ENCODE results near the gene RHOV.

DNA sequence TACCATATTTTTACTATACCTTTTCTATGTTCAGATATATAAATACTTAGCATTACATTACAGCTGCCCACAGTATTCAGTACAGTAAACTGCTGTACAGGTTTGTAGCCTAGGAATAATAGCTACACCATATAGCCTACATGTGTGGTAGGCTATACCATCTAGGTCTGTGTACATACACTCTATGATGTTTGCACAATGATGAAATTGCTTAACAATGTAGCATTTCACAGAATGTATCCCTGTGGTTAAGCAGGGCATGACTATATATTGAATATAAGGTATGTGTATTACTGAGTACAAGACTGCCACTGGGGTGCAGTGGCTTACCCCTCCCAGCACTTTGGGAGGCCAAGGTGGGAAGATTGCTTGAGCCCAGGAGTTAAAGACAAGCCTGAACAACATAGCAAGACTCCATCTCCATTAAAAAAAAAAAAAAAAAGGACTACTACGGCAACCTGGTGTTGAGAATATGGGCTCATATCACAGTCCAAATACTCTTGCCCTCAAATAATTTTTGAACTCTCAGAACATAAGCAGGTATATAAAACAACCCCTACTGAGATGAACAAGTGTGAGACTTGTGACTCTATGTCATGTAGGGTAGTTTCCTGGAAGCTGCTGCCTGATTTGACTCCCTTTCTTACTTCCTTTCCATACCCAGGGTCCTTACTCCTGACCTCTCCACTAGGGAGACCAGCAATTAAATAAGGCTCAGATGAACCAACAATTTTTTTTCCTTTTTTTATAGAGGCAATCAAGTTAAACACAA lies 50.3 kb downstream of the RHOV start:
- TF ChIP-seq, protein P1, sequence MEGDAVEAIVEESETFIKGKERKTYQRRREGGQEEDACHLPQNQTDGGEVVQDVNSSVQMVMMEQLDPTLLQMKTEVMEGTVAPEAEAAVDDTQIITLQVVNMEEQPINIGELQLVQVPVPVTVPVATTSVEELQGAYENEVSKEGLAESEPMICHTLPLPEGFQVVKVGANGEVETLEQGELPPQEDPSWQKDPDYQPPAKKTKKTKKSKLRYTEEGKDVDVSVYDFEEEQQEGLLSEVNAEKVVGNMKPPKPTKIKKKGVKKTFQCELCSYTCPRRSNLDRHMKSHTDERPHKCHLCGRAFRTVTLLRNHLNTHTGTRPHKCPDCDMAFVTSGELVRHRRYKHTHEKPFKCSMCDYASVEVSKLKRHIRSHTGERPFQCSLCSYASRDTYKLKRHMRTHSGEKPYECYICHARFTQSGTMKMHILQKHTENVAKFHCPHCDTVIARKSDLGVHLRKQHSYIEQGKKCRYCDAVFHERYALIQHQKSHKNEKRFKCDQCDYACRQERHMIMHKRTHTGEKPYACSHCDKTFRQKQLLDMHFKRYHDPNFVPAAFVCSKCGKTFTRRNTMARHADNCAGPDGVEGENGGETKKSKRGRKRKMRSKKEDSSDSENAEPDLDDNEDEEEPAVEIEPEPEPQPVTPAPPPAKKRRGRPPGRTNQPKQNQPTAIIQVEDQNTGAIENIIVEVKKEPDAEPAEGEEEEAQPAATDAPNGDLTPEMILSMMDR (IDR thresholded peaks at IDR 0.05 in 2 of 3, conservative IDR thresholded peaks at IDR 0.05 in 1 of 3; ENCODE audit: borderline replicate concordance in 1 of 3, insufficient read depth in 1 of 3, low read depth in 2 of 3, low read length in 2 of 3) = no peak
- TF ChIP-seq POLR2AphosphoS5 (IDR thresholded peaks at IDR 0.05; ENCODE audit: low read depth, low read length) (no peak), POLR2A (IDR thresholded peaks at IDR 0.05; ENCODE audit: borderline replicate concordance, extremely low read depth, insufficient read depth, insufficient read length) (no peak), RAD21 (IDR thresholded peaks at IDR 0.05; ENCODE audit: low read depth) (no peak)
- TF ChIP-seq, protein P2, sequence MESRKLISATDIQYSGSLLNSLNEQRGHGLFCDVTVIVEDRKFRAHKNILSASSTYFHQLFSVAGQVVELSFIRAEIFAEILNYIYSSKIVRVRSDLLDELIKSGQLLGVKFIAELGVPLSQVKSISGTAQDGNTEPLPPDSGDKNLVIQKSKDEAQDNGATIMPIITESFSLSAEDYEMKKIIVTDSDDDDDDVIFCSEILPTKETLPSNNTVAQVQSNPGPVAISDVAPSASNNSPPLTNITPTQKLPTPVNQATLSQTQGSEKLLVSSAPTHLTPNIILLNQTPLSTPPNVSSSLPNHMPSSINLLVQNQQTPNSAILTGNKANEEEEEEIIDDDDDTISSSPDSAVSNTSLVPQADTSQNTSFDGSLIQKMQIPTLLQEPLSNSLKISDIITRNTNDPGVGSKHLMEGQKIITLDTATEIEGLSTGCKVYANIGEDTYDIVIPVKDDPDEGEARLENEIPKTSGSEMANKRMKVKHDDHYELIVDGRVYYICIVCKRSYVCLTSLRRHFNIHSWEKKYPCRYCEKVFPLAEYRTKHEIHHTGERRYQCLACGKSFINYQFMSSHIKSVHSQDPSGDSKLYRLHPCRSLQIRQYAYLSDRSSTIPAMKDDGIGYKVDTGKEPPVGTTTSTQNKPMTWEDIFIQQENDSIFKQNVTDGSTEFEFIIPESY (IDR thresholded peaks at IDR 0.05; ENCODE audit: extremely low read depth, insufficient replicate concordance, low read length) = no peak
- TF ChIP-seq, protein P3, sequence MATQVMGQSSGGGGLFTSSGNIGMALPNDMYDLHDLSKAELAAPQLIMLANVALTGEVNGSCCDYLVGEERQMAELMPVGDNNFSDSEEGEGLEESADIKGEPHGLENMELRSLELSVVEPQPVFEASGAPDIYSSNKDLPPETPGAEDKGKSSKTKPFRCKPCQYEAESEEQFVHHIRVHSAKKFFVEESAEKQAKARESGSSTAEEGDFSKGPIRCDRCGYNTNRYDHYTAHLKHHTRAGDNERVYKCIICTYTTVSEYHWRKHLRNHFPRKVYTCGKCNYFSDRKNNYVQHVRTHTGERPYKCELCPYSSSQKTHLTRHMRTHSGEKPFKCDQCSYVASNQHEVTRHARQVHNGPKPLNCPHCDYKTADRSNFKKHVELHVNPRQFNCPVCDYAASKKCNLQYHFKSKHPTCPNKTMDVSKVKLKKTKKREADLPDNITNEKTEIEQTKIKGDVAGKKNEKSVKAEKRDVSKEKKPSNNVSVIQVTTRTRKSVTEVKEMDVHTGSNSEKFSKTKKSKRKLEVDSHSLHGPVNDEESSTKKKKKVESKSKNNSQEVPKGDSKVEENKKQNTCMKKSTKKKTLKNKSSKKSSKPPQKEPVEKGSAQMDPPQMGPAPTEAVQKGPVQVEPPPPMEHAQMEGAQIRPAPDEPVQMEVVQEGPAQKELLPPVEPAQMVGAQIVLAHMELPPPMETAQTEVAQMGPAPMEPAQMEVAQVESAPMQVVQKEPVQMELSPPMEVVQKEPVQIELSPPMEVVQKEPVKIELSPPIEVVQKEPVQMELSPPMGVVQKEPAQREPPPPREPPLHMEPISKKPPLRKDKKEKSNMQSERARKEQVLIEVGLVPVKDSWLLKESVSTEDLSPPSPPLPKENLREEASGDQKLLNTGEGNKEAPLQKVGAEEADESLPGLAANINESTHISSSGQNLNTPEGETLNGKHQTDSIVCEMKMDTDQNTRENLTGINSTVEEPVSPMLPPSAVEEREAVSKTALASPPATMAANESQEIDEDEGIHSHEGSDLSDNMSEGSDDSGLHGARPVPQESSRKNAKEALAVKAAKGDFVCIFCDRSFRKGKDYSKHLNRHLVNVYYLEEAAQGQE (IDR thresholded peaks at IDR 0.05; ENCODE audit: low read depth) = no peak
